GM12891 (cell line): Measurements from ENCODE around the gene SNTG2.

ENCODE experiments used
- DNase-seq: peaks from one replicate; pipeline ENCODE4 v3.0.0; 2011; ENCODE audit warnings: low spot score; ENCODE audit not compliant: insufficient read length
- FAIRE-seq: peaks from 2 replicates; lab custom pipeline; 2011; peaks lifted over from hg19 to GRCh38; lab: Jason Lieb, UNC
- PAX5 ChIP-seq: IDR thresholded peaks from 2 replicates; pipeline ENCODE4 v1.6.1; 2011; ENCODE audit warnings: low read length, moderate library complexity, mild to moderate bottlenecking; ENCODE audit not compliant: insufficient read depth, severe bottlenecking
- POLR2A ChIP-seq: IDR thresholded peaks from 2 replicates; pipeline ENCODE4 v1.6.1; 2011; ENCODE audit warnings: low read depth, low read length, control low read depth
- POLR2AphosphoS5 ChIP-seq: IDR thresholded peaks from 2 replicates; pipeline ENCODE4 v1.6.1; 2011; ENCODE audit warnings: low read depth, low read length, control low read depth
- POU2F2 ChIP-seq: IDR thresholded peaks from 2 replicates; pipeline ENCODE4 v1.6.1; 2011; ENCODE audit warnings: low read depth, mild to moderate bottlenecking, control low read depth, low read length, moderate library complexity
- SPI1 ChIP-seq: IDR thresholded peaks from 2 replicates; pipeline ENCODE4 v1.6.1; 2011; ENCODE audit warnings: low read depth, low read length, control low read depth
- TAF1 ChIP-seq: IDR thresholded peaks from 2 replicates; pipeline ENCODE4 v1.6.1; 2011; ENCODE audit warnings: low read depth, low read length, control low read depth

The SNTG2 gene

DNA sequence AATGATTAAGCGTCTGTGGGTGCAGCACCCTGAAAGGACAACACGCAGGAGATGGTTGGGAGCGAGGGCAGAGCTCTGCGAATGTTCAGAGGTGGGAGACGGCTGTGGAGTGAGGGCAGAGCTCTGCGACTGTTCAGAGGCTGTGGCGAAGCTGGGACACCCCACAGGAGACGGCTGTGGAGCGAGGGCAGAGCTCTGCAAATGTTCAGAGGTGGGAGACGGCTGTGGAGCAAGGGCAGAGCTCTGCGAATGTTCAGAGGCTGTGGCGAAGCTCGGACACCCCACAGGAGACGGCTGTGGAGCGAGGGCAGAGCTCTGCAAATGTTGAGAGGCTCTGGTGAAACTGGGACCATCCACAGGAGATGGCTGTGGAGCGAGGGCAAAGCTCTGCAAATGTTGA is 40.0 kb upstream of the SNTG2 start:
- TF ChIP-seq PAX5 (no peak), SPI1 (no peak), POLR2AphosphoS5 (no peak), TAF1 (no peak), POU2F2 (no peak), POLR2A (no peak)
- no peak for DNase-seq
- FAIRE-seq = no peak

DNA sequence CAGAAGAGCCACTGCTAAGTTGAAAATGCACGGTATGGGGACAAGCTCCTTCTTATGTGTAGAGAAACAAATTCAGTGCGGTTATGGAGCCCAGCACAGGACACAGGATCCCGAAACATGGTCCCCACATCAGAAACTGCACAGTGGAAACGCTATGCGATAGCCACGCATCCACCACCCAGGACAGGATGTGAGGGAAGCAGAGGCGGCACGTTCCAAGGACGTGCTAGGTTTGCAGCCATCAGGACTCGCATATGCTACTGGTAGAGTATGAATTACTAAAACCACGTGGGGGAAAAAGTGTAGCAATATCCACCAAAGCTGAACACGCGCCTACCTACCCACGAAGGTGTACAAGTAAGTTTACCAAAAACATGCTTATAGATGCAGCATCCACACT is 34.7 kb upstream of the SNTG2 start:
- FAIRE-seq (no peak), DNase-seq (no peak)
- TF ChIP-seq SPI1 = no peak

DNA sequence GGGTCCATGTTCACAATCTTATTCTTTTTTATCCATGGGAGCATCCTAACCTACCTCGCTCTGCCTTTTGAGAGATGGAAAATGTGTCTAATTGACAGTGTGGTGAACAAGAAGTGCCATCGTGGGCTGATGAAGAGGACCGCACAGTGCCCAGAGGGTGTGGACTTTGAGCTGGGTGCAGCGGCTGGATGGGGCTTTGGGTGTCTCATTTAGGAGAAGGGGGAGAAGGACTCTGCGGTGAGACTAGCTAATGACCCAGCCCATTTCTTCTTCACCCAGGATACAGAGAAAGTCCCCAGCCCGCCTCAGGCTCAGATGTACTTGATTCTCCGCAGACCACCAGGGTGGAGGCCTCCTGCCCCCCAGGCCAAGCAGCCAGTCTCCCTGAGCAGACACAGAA is 33.7 kb upstream of the SNTG2 start:
- FAIRE-seq (no peak), DNase-seq (no peak)
- TF ChIP-seq SPI1 (no peak), TAF1 (no peak), POU2F2 (no peak), POLR2AphosphoS5 (no peak), POLR2A (no peak), PAX5 (no peak)

GRCh38 chr2:919672-920071 is 31.0 kb upstream of the SNTG2 start:
- TF ChIP-seq POU2F2 (no peak), POLR2A (no peak), POLR2AphosphoS5 (no peak), TAF1 (no peak), PAX5 (no peak), SPI1 (no peak)
- no peak for DNase-seq
- FAIRE-seq = no peak

DNA sequence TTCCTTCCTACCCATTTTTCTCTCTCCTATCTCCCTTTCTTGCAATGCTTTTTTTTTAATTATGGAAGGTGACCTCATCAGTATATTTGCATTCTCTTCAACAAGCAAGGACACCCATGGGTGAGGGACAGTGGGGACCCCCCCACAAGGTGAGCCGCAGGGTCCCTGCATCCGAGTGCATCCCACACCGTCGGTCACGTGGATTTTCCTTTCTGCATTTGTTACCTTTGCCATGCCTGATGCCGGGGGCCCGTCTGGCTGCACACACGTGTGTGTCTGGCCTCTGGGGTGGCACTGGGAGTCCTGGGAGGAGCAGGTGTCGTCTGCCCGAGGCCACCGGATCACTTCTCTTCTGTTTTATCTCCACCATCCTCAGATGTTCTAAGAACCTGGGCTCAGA is 30.1 kb upstream of the SNTG2 start:
- FAIRE-seq (no peak), DNase-seq (no peak)
- TF ChIP-seq SPI1 = no peak
- no peak for TF ChIP-seq POU2F2
- no peak for TF ChIP-seq POLR2AphosphoS5
- no peak for TF ChIP-seq TAF1
- no peak for TF ChIP-seq POLR2A
- TF ChIP-seq PAX5 = no peak

DNA sequence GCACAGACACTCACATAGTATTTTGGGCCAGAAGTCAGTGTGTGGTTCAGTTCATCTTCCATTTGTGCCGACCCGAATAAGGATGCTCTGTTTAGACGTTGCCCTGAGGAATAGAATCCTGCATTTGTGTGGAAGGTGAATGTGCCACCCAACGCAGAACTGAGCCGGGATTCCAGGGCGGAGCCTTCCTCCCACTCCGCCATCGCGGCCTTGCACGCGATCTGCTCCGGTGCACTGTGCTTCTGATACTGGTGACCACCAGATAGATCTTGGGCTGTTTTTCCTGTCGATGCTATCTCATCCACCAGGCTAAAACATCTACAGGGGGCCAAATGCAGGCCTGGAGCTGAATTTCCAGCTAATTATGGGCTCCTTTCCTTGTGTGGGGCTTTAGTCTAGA is 29.6 kb upstream of the SNTG2 start:
- TF ChIP-seq SPI1 (no peak), PAX5 (no peak), POU2F2 (no peak), POLR2A (no peak), POLR2AphosphoS5 (no peak), TAF1 (no peak)
- DNase-seq = no peak
- FAIRE-seq = no peak

DNA sequence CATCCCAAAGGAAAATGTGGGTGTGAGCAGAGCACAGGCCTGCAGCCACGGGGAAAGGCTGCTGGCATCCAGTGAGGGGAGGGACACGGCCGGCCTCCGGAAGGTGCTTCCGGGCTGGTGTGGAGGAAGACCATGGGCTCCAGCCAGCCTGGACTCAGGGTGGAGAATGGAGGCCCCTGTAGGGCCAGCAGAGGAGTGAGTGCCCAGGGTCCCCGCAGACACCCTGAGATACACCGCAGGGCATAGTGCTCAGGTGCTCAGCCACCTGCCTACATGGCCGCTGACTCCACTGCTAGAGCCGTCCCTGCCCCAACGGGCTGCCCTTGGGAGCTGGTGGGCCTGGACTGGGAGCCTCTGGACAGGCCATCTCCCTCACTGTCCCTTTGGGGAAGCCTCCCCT is 28.5 kb upstream of the SNTG2 start:
- no peak for FAIRE-seq
- no peak for DNase-seq
- TF ChIP-seq PAX5 (no peak), POLR2A (no peak), TAF1 (no peak), SPI1 (no peak), POU2F2 (no peak), POLR2AphosphoS5 (no peak)

DNA sequence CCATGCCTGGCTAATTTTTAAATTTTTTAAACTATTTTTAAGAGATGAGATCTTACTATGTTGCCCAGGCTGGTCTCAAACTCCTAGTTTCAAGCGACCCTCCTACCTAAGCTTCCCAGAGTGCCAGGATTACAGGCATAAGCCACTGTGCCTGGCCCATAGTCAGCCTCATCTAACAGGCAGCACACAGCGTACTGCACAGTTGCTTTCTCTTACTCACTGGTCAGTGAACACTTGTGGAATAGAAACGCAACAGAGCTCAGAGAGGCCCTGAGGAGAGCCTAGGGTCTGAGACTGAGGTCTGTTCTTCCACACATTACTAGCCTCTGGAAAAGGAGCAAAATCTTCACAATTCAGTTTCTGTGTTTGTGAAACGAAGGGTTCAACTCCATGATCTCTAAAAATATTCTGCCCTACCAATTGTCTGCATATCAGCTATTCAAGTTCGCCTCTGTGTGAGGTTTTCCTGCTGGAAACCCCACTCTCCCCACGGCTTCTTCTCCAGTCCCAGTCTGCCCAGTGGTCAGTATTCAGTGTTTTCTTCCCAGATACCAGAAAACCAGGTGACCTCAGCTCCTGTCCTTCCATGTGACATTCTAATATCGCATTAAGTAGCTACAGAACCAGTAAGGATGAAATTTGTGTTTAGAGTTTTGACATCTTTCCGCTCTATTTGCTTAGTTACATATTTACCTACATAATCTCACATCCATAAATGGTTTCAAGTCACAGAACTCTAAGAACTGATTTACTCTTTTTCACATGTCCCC is 26.6 kb upstream of the SNTG2 start:
- TF ChIP-seq TAF1 (no peak), POU2F2 (no peak), SPI1 (no peak), POLR2A (no peak), POLR2AphosphoS5 (no peak), PAX5 (no peak)
- no peak for FAIRE-seq
- no peak for DNase-seq

GRCh38 chr2:924701-925100 is 25.9 kb upstream of the SNTG2 start:
- no peak for FAIRE-seq
- no peak for TF ChIP-seq SPI1
- no peak for TF ChIP-seq TAF1
- TF ChIP-seq POU2F2 = no peak
- no peak for TF ChIP-seq POLR2A
- TF ChIP-seq POLR2AphosphoS5 = no peak
- no peak for TF ChIP-seq PAX5
- no peak for DNase-seq

- TF ChIP-seq SPI1 (no peak), POU2F2 (no peak), POLR2A (no peak), TAF1 (no peak), POLR2AphosphoS5 (no peak), PAX5 (no peak)
- FAIRE-seq (no peak), DNase-seq (no peak)
Observed at GRCh38 chr2:925309-925708, 25.3 kb upstream of the SNTG2 start.
